Neural progenitor cell (in vitro differentiated cells): ENCODE measurements around the gene DCUN1D3.

Experiments used
- EZH2 ChIP-seq: fragments of 200-600 bp; sonication (generic); IDR thresholded peaks from 2 replicates; pipeline ENCODE4 v1.6.1; 2017; ENCODE audit warnings: antibody characterized with exemption, mild to moderate bottlenecking, moderate library complexity
- TF ChIP-seq, protein P1 (sequence below): fragments of 200-600 bp; sonication (generic); IDR thresholded peaks from 2 replicates; pipeline ENCODE4 v1.5.1; 2017; ENCODE audit warnings: antibody characterized with exemption, mild to moderate bottlenecking

DNA sequence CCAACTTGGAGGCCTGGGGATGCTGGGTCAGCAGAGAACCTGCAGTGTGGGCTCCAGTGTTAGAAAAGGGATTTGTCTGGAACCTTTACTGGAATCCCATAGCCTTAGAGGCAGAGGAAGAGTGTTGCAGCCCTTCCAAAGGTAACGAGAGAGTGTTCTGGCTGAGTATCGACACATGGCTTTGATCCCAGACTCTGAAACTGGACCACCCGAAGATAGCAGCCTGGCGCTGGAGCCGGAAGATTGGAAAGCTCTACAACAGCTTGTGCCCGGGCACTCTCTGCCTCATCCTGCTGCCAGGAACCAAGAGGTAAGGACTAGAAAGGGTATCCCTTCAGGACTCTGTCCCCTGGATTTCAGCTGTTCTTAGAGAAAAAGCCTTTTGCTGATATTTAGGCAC, 54.1 kb downstream of the DCUN1D3 start:
- no peak for TF ChIP-seq EZH2
- TF ChIP-seq, protein P1, sequence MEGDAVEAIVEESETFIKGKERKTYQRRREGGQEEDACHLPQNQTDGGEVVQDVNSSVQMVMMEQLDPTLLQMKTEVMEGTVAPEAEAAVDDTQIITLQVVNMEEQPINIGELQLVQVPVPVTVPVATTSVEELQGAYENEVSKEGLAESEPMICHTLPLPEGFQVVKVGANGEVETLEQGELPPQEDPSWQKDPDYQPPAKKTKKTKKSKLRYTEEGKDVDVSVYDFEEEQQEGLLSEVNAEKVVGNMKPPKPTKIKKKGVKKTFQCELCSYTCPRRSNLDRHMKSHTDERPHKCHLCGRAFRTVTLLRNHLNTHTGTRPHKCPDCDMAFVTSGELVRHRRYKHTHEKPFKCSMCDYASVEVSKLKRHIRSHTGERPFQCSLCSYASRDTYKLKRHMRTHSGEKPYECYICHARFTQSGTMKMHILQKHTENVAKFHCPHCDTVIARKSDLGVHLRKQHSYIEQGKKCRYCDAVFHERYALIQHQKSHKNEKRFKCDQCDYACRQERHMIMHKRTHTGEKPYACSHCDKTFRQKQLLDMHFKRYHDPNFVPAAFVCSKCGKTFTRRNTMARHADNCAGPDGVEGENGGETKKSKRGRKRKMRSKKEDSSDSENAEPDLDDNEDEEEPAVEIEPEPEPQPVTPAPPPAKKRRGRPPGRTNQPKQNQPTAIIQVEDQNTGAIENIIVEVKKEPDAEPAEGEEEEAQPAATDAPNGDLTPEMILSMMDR: no peak
